Glomerular visceral epithelial cell (primary cell): ENCODE results near the gene RAD51B.
"Not testable (repeated sequence)": the region's sequence is repeated elsewhere in the genome, so short reads cannot be mapped to it uniquely, and the experiment has no call there.

Source experiments
- DNase-seq: peaks from one replicate; pipeline ENCODE4 v3.0.0-alpha.2; 2016; ENCODE audit errors: extremely low spot score

The RAD51B gene

DNA sequence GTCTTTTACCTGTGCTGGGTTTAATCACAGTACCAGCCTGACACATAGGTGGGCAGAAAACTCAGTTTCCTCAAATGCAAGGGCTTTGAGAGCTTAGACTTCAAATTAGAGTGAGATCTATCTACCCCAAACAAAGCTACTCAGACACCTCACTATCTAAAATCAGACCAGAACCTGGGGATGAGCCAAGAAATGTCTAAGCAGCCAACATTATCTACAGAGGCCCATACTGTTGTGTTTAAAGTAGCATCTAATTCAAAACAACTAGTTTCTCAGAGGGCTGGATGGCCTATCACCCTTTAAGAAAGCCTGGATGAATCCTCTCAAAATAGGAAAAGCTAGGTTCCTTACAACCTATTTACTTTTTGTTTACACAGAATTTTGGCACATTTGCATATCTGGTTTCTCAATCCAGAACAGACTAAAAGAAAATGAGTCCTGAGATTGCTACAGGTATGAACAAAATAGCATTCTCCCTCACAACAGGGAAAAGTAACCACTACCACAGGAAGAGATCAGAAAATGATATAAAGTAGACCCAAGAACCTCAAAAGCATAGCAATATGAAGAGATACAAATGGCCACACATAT is 830.9 kb downstream of the RAD51B start:
- DNase-seq: no peak

DNA sequence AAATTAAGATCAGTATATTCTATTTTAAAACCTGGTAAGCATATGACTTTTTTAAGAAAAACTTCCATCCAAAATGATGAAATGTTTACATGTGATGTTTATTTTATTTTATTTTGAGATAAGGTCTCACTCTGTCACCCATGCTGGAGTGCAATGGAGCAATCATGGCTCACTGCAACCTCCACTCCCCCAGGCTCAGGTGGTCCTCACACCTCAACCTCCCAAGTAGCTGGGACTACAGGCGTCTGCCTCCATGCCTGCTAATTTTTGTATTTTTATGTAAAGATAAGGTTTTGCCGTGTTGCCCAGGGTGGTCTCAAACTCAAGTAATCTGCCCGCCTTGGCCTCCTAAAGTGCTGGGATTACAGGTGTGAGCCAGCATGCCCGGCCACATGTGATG is 831.5 kb downstream of the RAD51B start:
- no peak for DNase-seq

DNA sequence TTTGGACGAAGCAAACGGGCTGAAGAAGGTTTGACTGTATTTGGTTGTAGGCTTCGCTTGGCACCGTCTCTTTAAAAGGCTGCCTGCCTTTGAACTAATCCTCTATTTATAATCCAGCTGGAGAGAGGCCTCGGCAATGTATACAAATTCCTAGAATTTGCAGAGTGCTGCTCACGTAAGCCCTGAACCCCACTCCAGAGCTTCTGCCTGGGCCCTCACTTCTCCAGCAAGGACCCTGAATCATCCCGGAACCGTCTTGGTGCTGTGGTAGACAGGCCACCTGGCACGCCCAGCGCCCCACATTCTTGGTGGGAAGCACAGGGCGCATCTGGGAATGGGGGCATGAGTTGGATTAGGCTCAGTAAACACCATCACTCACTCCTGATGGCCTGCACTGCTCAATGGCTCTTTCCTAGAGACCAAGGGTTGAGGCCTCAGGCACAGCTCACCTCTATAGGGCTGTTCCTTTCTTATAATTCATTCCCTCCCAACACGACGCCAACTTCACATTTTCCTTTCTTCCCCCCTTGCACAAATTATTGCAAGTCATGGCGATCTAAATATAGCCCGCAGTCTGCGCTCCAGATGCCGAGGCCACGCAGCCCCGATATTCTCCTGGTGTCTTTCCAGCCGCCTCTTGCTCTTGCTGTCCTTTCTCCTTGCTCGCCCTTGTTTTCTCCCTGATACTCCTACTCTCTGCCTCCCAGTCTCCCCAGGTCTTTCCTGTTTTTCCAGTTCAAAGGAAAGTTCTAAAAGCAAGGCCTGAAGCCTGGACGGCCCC is 832.3 kb downstream of the RAD51B start:
- no peak for DNase-seq

DNA sequence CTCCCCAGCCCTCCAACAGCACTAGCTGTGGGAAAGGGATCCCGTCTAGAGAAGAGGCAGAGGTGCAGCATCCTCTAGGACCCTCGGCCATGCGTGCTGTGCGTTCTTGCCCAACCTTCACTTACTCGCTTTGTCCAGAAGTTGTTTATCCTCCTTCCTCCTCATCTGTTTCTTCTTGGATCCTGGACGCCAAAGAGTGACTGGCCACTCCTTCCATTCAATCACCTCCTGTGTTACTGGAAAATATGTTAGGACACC is 832.8 kb downstream of the RAD51B start:
- DNase-seq: no peak

DNA sequence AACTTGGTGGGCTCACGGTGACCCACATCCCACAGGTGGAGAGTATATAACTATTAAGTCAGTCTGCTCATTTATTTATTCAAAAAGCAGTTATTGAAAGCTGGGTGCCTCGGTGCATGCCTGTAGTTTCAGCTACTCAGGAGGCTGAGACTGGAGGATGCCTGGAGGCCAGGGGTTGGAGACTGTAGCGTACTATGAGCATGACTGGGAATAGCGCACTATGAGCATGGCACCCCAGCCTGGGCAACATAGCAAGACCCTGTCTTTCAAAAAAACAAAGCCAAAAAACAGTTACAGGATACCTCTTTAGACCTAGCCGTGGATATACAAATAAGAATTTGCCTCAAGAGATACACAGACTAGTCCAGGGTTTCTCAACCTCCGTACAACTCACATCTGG is 833.5 kb downstream of the RAD51B start:
- DNase-seq: no peak

DNA sequence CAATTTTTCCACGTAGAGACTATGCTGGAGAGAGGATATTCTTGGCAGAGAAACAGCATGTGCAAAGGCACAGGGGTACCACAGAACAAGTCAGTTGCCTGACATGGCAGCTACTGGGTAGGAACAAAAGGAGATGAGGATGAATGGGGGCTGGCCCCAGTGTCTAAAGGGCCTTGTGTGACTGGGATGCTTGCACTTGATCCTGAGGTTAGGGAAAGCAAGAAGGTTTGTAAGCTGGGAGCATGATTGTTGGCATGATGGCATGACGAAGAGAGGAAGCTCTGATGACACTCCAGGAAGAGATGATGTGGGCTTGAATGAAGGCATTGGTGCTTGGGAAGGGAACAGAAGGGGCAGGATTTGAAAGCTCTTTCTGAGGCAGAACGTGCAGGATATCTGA is 834.2 kb downstream of the RAD51B start:
- DNase-seq: no peak

DNA sequence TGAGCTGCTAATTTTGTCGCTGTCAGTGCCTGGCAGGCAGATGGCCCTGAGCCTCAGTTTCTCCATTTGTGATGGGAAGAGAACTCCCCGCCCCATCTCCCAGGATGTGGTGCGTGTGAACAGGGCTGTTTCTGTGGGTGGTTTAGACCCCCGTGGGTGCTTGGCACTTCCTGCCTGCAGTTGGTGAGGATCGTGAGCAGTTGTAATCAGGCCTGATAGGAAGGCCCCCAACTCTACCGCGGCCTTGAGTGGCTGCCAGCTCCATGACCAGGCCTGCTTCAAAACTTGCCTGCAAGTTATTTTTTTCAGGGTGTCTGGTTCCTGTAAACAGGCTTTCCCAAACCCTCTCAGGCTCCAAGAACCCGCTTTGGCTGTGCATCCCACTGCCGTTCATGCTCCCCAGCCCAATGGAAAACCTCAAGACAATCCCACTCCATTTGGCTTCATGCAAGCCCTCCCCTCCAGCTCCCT is 834.9 kb downstream of the RAD51B start:
- no peak for DNase-seq

DNA sequence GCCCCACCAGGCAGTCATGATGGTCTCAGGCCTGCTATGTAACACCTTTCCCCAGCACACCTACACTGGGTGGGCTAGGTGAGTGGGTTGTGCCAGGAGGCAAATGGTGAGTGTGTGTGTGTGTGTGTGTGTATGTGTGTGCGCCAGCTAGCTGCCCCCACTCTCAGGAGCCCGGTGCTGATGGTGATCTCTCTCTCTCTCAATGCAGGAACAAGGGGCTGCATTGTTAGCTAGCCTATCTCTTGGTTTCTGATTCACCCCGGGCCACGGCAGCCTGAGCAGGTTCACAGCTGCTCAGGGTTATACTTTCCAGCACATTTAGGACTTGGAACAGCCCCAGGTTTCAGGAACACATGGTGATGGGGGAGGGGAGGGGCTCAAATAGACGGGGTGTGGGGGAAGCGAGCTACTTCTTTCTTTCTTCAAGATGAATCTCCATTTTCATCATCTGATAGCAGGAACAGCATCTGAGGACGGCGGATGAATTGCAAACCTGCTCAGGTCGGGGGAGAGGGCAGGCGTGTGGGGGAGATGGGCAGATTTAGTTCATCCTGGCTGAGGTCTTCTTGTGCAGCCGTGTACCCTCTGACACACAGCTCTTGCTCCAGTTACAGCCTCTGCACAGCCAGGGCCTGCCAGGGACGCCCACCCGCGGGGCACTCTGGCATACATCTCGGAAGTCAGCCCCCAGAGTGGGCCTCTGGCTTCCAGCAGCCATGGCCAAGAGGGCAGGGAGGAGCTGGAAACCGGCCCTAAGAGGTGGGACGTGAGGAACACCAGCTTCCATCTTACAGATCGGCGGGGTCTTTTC is 835.6 kb downstream of the RAD51B start:
- DNase-seq: no peak

DNA sequence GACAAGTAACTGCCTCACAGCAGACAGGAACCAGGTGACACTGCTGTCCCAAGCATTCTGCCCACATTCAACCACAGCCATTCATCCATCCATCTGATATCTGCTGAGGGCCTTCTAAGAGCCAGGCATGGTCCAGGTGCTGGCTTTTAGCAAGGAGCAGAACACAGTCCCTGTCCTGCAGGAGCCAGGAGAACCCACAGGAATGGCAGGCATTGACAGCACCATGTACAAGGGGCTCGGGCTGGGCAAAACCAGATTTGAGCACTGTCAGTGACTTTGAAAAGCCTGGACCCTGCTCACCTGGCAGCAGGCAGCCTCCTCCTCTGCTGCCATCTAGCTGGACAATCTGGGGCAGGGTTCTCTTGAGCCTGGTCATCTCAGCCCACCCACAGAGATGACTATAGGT is 836.3 kb downstream of the RAD51B start:
- DNase-seq: no peak

DNA sequence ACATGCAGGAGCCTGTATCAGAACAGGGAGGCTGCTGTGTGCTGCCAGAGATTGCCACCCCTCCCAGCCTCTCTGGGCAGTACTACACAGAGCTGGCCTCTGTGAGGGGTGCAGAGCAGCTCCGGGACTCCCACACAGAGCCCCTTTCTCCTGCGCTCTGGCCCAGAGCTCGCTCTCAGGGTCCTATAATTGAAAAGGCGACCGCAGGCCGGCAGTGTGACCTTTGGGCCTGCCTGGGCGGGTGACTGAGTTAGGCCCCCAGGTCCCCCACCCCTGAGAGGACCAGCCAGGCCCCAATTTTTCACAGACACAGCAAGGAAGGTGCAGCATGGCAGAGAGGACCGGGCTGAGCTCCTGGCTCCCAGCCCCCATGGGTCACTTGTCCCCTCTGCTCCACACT is 836.9 kb downstream of the RAD51B start:
- DNase-seq: no peak

DNA sequence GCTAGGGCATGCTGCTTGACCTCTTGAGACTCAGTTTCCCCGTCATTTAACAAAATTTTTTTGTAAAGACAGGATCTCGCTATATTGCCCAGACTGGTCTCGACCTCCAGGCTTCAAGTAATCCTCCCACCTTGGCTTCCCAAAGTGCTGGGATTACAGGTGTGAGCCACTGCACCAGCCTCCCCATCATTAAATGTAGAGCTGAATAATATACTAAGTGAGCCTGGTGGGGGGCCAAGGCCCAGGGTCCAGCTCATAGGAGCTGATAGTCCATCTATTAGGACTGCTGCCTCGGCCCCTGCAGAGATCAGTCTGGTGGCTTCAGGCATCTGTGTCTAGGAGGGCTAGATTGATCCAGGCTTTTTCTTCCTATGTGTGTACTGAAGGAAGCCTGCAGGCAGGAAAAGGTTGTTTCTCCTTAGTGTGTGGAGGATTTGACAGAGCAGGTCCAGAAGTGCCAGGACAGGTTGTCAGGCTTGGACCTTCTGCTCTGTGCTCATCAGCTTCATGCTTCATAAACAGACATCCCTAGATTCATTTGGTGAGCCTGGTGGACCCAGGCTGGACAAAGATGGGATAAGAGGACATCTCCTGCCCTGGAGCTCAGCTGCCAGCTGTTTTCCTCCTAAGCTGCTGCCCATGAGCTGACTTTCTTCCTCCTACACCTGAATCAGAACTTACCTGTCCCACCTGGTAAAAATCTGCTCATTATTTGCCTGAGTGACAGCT is 837.9 kb downstream of the RAD51B start:
- DNase-seq: no peak

DNA sequence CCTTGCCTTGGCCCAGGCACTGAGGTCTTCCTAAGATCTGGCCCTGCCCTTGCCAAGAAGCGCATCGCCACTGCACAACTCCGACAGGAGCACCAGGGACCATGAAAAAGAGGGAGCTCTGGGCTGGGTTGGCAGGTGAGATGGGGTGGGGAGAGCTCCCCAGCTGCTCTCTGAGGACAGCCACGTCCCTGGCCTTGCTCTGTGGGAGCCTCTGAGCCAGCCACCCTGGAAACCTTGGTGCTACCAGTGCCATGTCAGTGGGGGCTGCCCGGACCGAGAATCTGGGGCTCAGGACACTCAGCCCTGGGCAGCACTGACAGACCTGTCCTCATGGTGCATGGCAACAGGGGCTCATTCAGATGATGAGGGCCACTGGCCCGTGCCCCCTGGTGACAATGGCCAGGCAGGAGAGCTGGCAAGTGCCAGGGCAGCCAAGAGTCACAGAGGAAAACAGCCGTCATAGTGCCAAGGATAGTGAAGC is 838.5 kb downstream of the RAD51B start:
- DNase-seq: no peak

DNA sequence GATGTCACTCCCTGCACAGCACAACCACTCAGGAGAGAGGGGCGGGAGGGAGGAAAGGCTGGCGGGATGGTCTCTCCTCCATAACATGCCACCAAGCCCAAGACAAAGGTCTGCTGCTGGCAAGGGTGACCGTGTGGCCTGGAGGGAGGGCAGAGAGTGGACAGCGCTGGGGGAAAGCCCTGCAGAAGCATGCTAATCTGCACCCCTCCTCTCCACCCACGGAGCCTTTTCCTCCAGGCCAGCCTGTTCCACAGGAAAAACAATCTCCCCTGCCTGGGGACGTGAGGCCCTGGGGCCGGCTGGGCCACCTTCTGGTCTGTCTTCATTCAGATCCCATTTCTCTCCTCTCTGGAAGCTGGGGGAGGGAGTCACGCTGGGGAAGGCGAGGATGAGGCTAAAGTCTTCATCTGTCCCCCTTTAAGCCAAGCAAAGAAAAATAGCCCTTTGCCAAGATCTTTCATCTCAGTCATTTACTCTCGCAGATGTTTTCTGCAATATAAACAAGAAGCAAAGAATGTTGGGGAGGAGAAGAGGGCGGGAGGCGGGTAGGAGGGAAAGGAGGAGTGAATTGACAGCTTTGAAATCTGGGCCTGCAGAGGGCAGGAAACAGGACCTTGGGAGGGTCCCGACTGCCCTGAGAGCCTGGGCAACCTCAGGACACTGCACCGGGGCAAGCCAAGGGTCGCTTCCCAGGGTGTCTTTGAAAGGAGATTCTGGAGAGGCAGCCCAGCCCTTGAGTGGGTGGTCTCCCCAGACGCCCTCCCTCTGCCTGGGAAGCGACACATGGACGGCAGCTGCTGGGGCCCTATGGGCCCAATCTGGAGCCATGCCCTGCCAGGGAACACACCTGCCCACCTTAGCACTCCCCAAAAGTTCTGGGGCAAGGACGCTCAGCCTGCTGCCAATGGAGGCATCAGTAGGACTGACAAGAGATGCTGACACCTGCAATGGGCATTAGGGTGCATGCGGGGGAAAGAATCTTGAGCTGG is 839.7 kb downstream of the RAD51B start:
- no peak for DNase-seq

DNA sequence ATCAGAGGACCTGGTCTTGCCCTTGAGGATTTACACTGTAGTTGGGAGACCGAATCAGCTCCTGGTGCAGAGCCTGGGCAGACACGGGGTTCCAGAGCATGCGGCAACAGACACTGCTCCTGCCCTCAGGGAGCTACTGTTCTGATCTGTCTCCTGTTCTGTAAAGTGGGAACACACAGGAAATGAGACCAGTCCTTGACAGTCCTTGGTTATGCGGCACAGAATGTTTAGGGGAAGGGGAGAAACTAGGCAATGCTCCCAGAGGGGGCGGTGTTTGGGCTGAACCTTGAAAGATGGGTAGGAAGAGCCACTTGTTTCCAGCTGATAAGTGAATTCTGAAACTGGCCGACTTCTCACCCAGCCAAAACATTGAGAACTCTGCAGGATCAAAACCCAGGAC is 840.9 kb downstream of the RAD51B start:
- no peak for DNase-seq

DNA sequence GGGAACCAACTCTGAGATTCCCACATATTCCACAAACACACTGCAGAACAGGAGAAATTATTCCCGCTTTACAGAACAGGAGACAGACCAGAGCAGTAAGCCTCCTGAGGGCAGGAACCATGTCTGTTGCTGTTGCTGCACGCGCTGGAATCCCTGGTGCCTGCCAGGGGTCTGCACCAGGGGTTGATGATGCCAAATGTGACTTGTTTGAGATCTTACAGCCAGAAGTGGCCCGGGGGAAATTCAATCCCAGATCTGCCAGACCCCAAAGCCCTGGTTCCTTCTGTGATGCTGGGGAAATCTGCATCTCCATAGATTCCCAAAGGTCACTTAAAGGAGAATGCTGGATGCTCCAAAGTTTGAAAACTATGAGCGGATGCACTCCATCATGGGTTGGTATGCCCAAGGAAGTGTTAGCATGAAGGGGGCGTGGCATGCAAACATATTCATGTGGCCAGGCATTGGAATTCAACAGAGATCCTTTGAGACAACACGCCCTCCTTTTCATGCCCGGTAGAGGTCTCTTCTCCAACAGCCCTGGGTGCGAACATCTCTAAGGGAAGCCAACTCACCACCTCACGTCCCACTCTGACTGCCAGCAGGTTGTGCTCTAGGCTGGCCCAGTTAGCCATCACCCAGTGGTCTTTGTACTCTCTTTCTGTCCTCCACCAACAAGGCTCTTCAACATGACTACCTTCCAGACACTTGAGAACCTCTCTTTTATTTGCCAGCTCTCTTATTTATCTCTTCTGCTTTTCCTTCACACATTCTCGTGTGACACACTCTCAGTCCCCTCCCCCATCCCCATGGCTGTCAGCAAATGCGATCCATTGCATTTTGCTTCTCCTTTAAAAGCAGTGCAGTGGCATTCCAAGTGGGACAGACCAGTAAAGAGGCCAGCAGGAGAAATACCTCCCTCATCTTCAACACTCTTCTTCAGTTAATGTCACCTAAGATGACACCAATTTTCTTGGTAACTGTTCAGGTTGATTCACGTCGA is 841.9 kb downstream of the RAD51B start:
- DNase-seq: no peak

DNA sequence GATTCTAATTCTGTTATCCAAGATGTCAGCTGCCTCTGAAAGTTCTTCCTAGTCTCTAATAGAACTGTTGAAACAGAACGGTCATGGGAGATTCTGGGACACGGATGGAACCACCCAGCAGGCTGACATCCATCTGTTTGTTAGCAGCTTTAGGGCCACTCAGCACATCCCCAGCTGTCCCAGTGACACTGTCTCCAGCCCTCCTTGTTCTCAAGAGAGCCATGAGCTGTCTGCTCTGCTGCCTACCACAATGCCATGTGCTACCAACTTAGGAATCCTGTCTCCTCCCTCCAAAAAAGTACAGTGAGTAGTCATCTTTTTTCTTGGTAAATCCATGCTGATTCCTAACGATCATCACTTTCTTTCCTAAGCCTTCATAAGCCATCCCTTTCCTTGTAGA is 842.8 kb downstream of the RAD51B start:
- DNase-seq: no peak

DNA sequence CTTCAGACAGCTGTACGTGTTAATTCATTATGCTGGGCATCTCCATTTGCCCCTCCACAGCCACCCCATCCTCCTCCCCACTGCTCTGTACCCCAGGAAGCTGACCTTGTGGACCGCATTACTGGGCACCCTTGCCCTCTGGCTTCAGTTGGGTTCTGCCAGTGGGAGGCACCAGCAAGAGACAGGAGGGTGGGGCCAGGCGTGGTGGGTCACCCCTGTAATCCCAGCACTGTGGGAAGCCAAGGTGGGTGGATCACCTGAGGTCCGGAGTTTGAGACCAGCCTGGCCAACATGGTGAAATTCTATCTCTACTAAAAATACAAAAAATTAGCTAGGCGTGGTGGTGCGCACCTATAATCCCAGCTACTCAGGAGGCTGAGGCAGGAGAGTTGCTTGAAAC is 843.2 kb downstream of the RAD51B start:
- DNase-seq: not testable (repeated sequence)

DNA sequence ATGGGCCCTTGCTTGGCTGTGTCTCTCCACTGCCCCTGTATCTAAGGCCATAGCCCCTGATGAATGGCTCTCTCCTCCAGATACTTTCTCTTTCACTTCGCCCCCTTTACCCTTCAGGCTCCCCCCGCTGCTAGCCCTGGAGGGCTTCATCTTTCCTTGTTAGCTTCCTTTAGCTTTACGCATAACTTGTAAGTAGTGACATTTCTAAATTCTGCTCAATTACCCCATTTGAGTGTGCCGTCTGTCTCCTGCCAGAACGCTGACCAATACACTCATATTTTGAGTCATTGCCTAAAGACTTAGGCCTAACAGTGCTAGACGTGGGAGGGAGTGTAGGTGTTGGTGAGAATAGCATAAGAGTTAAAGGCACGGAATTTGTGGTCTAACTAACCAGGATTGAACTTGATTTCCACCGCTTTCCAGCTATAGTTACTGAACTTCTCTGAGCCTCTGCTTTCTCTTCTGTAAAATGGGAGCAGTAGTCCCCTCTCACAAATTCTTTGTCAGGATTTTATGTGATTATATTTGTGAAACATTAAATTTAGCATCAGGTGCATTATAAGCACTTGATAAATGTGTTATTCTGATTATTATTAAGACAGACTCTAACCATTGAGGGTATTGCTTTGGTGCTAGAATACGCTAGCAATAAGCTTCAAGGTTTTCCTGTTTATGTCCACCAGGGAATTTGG is 844.0 kb downstream of the RAD51B start:
- DNase-seq: no peak

DNA sequence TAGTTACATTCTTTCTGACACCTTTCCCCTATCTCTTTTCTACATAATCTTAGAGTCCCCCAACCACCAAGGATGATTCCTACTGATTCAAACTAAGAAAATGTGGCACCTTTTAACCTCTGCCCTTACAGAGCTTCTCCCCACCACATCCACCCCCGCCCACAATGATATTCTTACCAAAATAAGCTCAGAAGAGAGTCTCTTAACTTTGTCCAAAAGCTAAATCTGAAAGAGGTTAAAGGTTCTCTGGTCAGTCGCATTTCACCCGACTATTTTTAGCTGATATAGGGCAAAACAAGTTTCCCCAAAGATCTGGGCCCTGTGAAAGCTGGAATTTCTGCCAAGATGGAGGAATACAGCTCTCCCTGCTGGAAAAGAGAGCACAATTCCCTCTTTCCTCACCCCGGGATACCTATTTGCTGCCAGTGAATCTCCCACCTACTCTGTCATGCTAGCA is 844.7 kb downstream of the RAD51B start:
- DNase-seq: no peak
